ENCODE data around the gene OR2T5. TPM values are rescaled to one million over a fixed set of nuclear protein-coding genes. Genes with fewer than 3 reads are reported as not detected.

The OR2T5 gene
- total RNA-seq, 2 experiments from 2014 or later = not detected

Other genes starting within 250 kb of the OR2T5 start
- gene OR2T33, start 210.6 kb upstream of the OR2T5 start, total RNA-seq = not detected
- not detected for gene OR2T12, start 185.2 kb upstream of the OR2T5 start, total RNA-seq
- gene OR2M7, start 164.0 kb upstream of the OR2T5 start, total RNA-seq = not detected
- not detected for gene OR14C36, start 139.8 kb upstream of the OR2T5 start, total RNA-seq
- not detected for gene OR2T4, start 126.9 kb upstream of the OR2T5 start, total RNA-seq
- not detected for gene OR2T6, start 112.8 kb upstream of the OR2T5 start, total RNA-seq
- not detected for gene OR2T1, start 85.5 kb upstream of the OR2T5 start, total RNA-seq
- gene OR2T2, start 43.0 kb upstream of the OR2T5 start, total RNA-seq = not detected
- gene OR2T3, start 15.2 kb upstream of the OR2T5 start, total RNA-seq = not detected
- not detected for gene OR2G6, start 19.5 kb downstream of the OR2T5 start, total RNA-seq
- not detected for gene OR2T29, start 74.2 kb downstream of the OR2T5 start, total RNA-seq
- gene OR2T34, start 86.2 kb downstream of the OR2T5 start, total RNA-seq = not detected
- gene OR2T10, start 109.1 kb downstream of the OR2T5 start, total RNA-seq = not detected
- not detected for gene OR2T11, start 146.5 kb downstream of the OR2T5 start, total RNA-seq
- gene OR2T35, start 156.7 kb downstream of the OR2T5 start, total RNA-seq = not detected
- gene OR2T27, start 166.9 kb downstream of the OR2T5 start, total RNA-seq = not detected
- not detected for gene OR14I1, start 214.2 kb downstream of the OR2T5 start, total RNA-seq